ENCODE data around the gene SCN8A.

SCN8A gene

GRCh38 chr12:51832354-51833107 lies 241.5 kb downstream of the SCN8A start:
- in situ Hi-C loops (cut with MboI; ENCODE audit: low pct_unique_long_range_greater_than_20kb, low sequenced_read_pairs, unreplicated experiment), result no loop called here
- no peak for DNase-seq (ENCODE audit: low spot score)
- TF ChIP-seq CTCF (IDR thresholded peaks at IDR 0.05; ENCODE audit: extremely low read depth, insufficient read depth, missing control alignments), result no peak

GRCh38 chr12:51833448-51834227 lies 242.6 kb downstream of the SCN8A start:
- TF ChIP-seq CTCF (IDR thresholded peaks at IDR 0.05; ENCODE audit: extremely low read depth, insufficient read depth, missing control alignments), result no peak
- in situ Hi-C loops (cut with MboI; ENCODE audit: low pct_unique_long_range_greater_than_20kb, low sequenced_read_pairs, unreplicated experiment), result no loop called here
- no peak for DNase-seq (ENCODE audit: low spot score)

- no peak for TF ChIP-seq CTCF (IDR thresholded peaks at IDR 0.05; ENCODE audit: extremely low read depth, insufficient read depth, missing control alignments)
- DNase-seq (ENCODE audit: low spot score), result no peak
- in situ Hi-C loops (cut with MboI; ENCODE audit: low pct_unique_long_range_greater_than_20kb, low sequenced_read_pairs, unreplicated experiment), result no loop called here
Observed at GRCh38 chr12:51834411-51834810, 243.4 kb downstream of the SCN8A start.

GRCh38 chr12:51836041-51836826 lies 245.2 kb downstream of the SCN8A start:
- in situ Hi-C loops (cut with MboI; ENCODE audit: low pct_unique_long_range_greater_than_20kb, low sequenced_read_pairs, unreplicated experiment), result no loop called here
- no peak for DNase-seq (ENCODE audit: low spot score)
- TF ChIP-seq CTCF (IDR thresholded peaks at IDR 0.05; ENCODE audit: extremely low read depth, insufficient read depth, missing control alignments), result no peak

GRCh38 chr12:51836827-51837173 lies 245.8 kb downstream of the SCN8A start:
- TF ChIP-seq CTCF (IDR thresholded peaks at IDR 0.05; ENCODE audit: extremely low read depth, insufficient read depth, missing control alignments), result no peak
- in situ Hi-C loops (cut with MboI; ENCODE audit: low pct_unique_long_range_greater_than_20kb, low sequenced_read_pairs, unreplicated experiment), result no loop called here
- DNase-seq (ENCODE audit: low spot score), result no peak

GRCh38 chr12:51837286-51837685 lies 246.3 kb downstream of the SCN8A start:
- no peak for TF ChIP-seq CTCF (IDR thresholded peaks at IDR 0.05; ENCODE audit: extremely low read depth, insufficient read depth, missing control alignments)
- no peak for DNase-seq (ENCODE audit: low spot score)
- in situ Hi-C loops (cut with MboI; ENCODE audit: low pct_unique_long_range_greater_than_20kb, low sequenced_read_pairs, unreplicated experiment), result no loop called here
